Psoas muscle (tissue), 8 donors: ENCODE measurements around the gene CLIP4. TPM values are rescaled to one million over a fixed set of nuclear protein-coding genes. Genes with fewer than 3 reads are reported as not detected.

Experiments used
- ATAC-seq, 4 donors: fragments of 200-7000 bp; cut with Tn5 transposase; one replicate each; pipeline ENCODE4 v1.9.1; 2020; ENCODE audit warnings: moderate library complexity in 3 of 4, mild to moderate bottlenecking in 2 of 4
- DNase-seq, 2 donors: peaks; one replicate each; pipeline ENCODE4 v3.0.0-alpha.2; 2020
- H3K27ac ChIP-seq: fragments of 200-600 bp; one replicate; pipeline ENCODE4 v1.8.0; 2022
- H3K27me3 ChIP-seq, 3 donors: fragments of 200-600 bp in 1 of 3; one replicate each; pipeline versions ENCODE4 v1.6.1 to v1.8.0; 2013 to 2022; ENCODE audit warnings: low read length in 2 of 3, mild to moderate bottlenecking in 2 of 3, moderate library complexity in 1 of 3; ENCODE audit not compliant: insufficient read depth in 3 of 3
- H3K36me3 ChIP-seq, 2 donors: fragments of 200-600 bp in 1 of 2; one replicate each; pipeline versions ENCODE4 v1.6.1 to v1.8.0; 2013 to 2022; ENCODE audit warnings: low read depth in 1 of 2, mild to moderate bottlenecking in 1 of 2, moderate library complexity in 1 of 2; ENCODE audit not compliant: insufficient read depth in 1 of 2
- H3K4me1 ChIP-seq: fragments of 200-600 bp; one replicate; pipeline ENCODE4 v1.8.0; 2022
- H3K4me3 ChIP-seq: fragments of 200-600 bp; one replicate; pipeline ENCODE4 v1.8.0; 2022; ENCODE audit warnings: mild to moderate bottlenecking
- H3K9me3 ChIP-seq: fragments of 200-600 bp; one replicate; pipeline ENCODE4 v1.8.0; 2022
- CTCF ChIP-seq: fragments of 200-600 bp; IDR thresholded peaks from one replicate; pipeline ENCODE4 v1.8.0; 2022; ENCODE audit warnings: antibody characterized with exemption
- WGBS, 3 donors: extraction: QIAGEN DNeasy Blood & Tissue Kit; methylation state at CpG; one replicate each; pipeline versions ENCODE4 v1.1.6 to v1.1.7; 2013; 5-methylcytosine and 5-hydroxymethylcytosine counted together
- intact Hi-C, 2 donors: fragments of 100-400 bp; cut with DNase I; formaldehyde crosslinking; loops; one replicate each; pipeline versions ENCODE4 v1.11.0 to v1.14.2; 2022
- polyA plus RNA-seq, 3 donors: library from polyadenylated mRNA; stranded (reverse); fragments of 200-250 nt; gene quantifications; one replicate each; pipeline ENCODE4 v1.2.3, GENCODE V29; 2013
- total RNA-seq, 4 donors: library from RNA; stranded (reverse); fragmentation: NEBNext Ultra II Directional in 2 of 4; extraction: Animal tissue kit (Norgen Biotek cat#: 25700) in 2 of 4; gene quantifications; one replicate each; pipeline versions ENCODE4 v1.2.1 to v1.2.4, GENCODE V29; 2021 to 2023
- donor health status: healthy with polysubstance abuse.
- donor health status: DM: no; HTN: no; CAD: no; lungs with moderate emphysema.
- donor health status: Bipolar disorder and iron deficiency.
- donor health status: healthy.
- donor health status: DM: yes; HTN: yes; CAD: no.
- donor health status: DM: no; HTN: no; CAD: no.
- donor health status: DM: no; HTN: no; CAD: no.
- donor health status: DM: yes; HTN: yes; CAD: no.

The CLIP4 gene
- total and polyA plus RNA-seq, 7 donors: 26.7 to 111 (median 68.2) TPM

- DNase-seq: no peak
- no peaks in the 10 kb centered on the region for H3K36me3 ChIP-seq
- TF ChIP-seq CTCF: no peak
- no peak overlapping the region for H3K4me3 ChIP-seq
- H3K27me3 ChIP-seq: no peaks in the 10 kb centered on the region
- WGBS, 3 donors: 73 to 77% (median 76%) methylated on average over 20 of the region's 20 CpGs
- H3K9me3 ChIP-seq: no peaks in the 10 kb centered on the region
- ATAC-seq: peak in 3 of 4 donors; percentile 11 to 26 (median 11)
- intact Hi-C loops: no loop called here
- H3K4me1 ChIP-seq: no peaks in the 10 kb centered on the region
- H3K27ac ChIP-seq: no peak overlapping the region
Observed at GRCh38 chr2:29215739-29216608, 100.8 kb downstream of the CLIP4 start.

- WGBS, 3 donors: 89 to 97% (median 94%) methylated on average over 5 of the region's 5 CpGs
- ATAC-seq: no peak
- DNase-seq: no peak
- intact Hi-C loops: no loop called here
- Histone ChIP-seq H3K4me3 (no peak overlapping the region), H3K9me3 (no peaks in the 10 kb centered on the region), H3K27me3 (no peaks in the 10 kb centered on the region), H3K27ac (no peak overlapping the region), H3K36me3 (no peaks in the 10 kb centered on the region), H3K4me1 (no peaks in the 10 kb centered on the region)
- no peak for TF ChIP-seq CTCF
Observed at GRCh38 chr2:29216609-29216909, 101.3 kb downstream of the CLIP4 start.

DNA sequence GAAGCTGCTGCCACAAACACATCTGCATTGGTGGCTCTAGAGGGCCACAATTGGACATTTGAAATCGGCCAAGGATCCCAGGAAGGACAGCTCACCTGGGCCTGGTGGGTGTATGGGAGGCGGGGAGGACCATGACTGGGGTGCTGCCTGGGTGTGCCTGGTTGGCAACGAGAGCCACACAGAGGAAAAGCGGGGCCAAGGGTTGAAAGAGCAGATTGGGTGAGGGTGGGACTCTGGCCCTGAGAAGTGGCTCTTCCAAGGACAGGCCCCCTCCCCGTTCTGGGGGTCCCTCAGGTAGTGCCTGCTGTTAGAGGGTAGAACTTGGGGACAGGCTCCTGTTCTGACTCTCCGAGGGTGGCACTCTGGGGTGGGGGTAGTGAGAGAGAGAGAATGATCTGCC lies 102.9 kb downstream of the CLIP4 start:
- no peak for ATAC-seq
- 76 to 82% (median 79%) methylated on average over 6 of the region's 6 CpGs for WGBS, 3 donors
- no peaks in the 10 kb centered on the region for H3K9me3 ChIP-seq

DNA sequence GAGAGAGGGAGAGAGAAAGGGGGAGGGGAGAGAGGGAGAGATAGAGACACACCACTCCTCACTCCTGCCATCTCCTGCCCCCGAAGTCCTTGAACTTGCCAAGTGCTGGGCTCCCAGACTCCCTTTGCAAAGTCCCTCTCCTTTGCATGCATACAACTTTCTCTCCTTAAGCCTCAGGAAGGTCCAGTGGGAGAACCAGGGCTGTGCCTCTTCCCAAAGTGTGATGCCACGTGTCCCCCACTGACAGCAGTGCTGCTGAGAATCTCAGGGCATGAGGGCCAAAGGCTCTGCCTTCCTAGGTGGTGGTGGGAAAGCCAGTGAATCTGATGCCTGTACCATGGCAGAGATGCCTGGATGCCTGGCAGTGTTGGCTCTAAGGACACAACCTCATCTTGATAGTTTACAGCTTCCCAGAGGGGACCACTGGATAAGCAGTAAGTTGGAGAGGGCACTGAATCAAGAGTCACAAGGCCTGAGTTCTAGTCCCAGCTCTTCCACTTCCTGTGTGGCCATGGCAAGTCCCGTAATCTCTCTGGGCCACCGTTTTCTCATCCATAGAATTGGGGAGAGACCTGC lies 103.4 kb downstream of the CLIP4 start:
- no peak for TF ChIP-seq CTCF
- Histone ChIP-seq H3K27me3 (no peaks in the 10 kb centered on the region), H3K9me3 (no peaks in the 10 kb centered on the region), H3K36me3 (no peaks in the 10 kb centered on the region), H3K27ac (no peak overlapping the region), H3K4me1 (no peaks in the 10 kb centered on the region), H3K4me3 (no peak overlapping the region)
- WGBS, 3 donors: 80 to 86% (median 80%) methylated on average over 4 of the region's 4 CpGs
- DNase-seq: no peak
- ATAC-seq: no peak
- intact Hi-C loops: no loop called here

More for the DNA sequence above, 102.9 kb downstream of the CLIP4 start:
- no peaks in the 10 kb centered on the region for H3K36me3 ChIP-seq
- no peak overlapping the region for H3K4me3 ChIP-seq
- H3K4me1 ChIP-seq: no peaks in the 10 kb centered on the region
- no peak for TF ChIP-seq CTCF
- H3K27me3 ChIP-seq: no peaks in the 10 kb centered on the region
- H3K27ac ChIP-seq: no peak overlapping the region
- no peak for DNase-seq
- intact Hi-C loops: no loop called here
